HS-27A (cell line): ENCODE data around the gene RYR2.

Experiments
- DNase-seq: peaks from one replicate; pipeline ENCODE4 v3.0.0-alpha.2; 2012; ENCODE audit warnings: low read depth, missing footprints

The RYR2 gene

GRCh38 chr1:237199026-237199425, 157.0 kb downstream of the RYR2 start:
- DNase-seq: no peak

- no peak for DNase-seq
These were observed 159.2 kb downstream of the RYR2 start for GRCh38 chr1:237201155-237201554.

GRCh38 chr1:237204841-237205240, 162.9 kb downstream of the RYR2 start:
- no peak for DNase-seq

GRCh38 chr1:237205400-237206064, 163.5 kb downstream of the RYR2 start:
- DNase-seq: no peak

GRCh38 chr1:237206065-237206414, 164.1 kb downstream of the RYR2 start:
- DNase-seq: no peak

GRCh38 chr1:237211031-237211430, 169.0 kb downstream of the RYR2 start:
- DNase-seq: no peak

GRCh38 chr1:237211540-237211939, 169.6 kb downstream of the RYR2 start:
- DNase-seq: no peak

GRCh38 chr1:237219751-237220642, 178.0 kb downstream of the RYR2 start:
- no peak for DNase-seq

GRCh38 chr1:237223419-237223818, 181.4 kb downstream of the RYR2 start:
- DNase-seq: no peak

- DNase-seq: no peak
These were observed 184.4 kb downstream of the RYR2 start for GRCh38 chr1:237226177-237226944.

GRCh38 chr1:237227476-237227875, 185.5 kb downstream of the RYR2 start:
- DNase-seq: no peak

GRCh38 chr1:237228421-237228820, 186.4 kb downstream of the RYR2 start:
- no peak for DNase-seq

GRCh38 chr1:237229333-237229732, 187.3 kb downstream of the RYR2 start:
- no peak for DNase-seq

GRCh38 chr1:237232501-237232900, 190.5 kb downstream of the RYR2 start:
- DNase-seq: no peak

GRCh38 chr1:237235091-237235490, 193.1 kb downstream of the RYR2 start:
- no peak for DNase-seq

- no peak for DNase-seq
These were observed 195.7 kb downstream of the RYR2 start for GRCh38 chr1:237237721-237238120.

- no peak for DNase-seq
These were observed 197.3 kb downstream of the RYR2 start for GRCh38 chr1:237239248-237239647.

- DNase-seq: no peak
These were observed 199.1 kb downstream of the RYR2 start for GRCh38 chr1:237241038-237241437.

GRCh38 chr1:237244778-237245177, 202.8 kb downstream of the RYR2 start:
- no peak for DNase-seq

GRCh38 chr1:237247442-237247841, 205.5 kb downstream of the RYR2 start:
- DNase-seq: no peak

GRCh38 chr1:237249120-237249519, 207.1 kb downstream of the RYR2 start:
- DNase-seq: no peak

- DNase-seq: no peak
These were observed 208.1 kb downstream of the RYR2 start for GRCh38 chr1:237250055-237250454.

GRCh38 chr1:237255071-237255470, 213.1 kb downstream of the RYR2 start:
- DNase-seq: no peak
